Caki2 (cell line): ENCODE data around the gene FLT1. TPM values are rescaled to one million over a fixed set of nuclear protein-coding genes. Genes with fewer than 3 reads are reported as not detected.

Source experiments
- DNase-seq: peaks from one replicate; pipeline ENCODE4 v3.0.0-alpha.2; 2015; ENCODE audit warnings: low read depth
- in situ Hi-C: cut with HindIII; loops from 2 replicates; pipeline ENCODE4 v1.10.0; 2016; ENCODE audit warnings: low sequenced_read_pairs, low pct_unique_long_range_greater_than_20kb, mixed read lengths
- total RNA-seq: library from RNA; depleted of rRNA; stranded (reverse); fragments of >200 nt; shearing (Covaris generic); gene quantifications from 2 replicates; pipeline ENCODE4 v1.2.3, GENCODE V29; 2014; ENCODE audit warnings: low replicate concordance

The FLT1 gene
- total RNA-seq, 1 experiment from 2014 or later, result not detected

DNA sequence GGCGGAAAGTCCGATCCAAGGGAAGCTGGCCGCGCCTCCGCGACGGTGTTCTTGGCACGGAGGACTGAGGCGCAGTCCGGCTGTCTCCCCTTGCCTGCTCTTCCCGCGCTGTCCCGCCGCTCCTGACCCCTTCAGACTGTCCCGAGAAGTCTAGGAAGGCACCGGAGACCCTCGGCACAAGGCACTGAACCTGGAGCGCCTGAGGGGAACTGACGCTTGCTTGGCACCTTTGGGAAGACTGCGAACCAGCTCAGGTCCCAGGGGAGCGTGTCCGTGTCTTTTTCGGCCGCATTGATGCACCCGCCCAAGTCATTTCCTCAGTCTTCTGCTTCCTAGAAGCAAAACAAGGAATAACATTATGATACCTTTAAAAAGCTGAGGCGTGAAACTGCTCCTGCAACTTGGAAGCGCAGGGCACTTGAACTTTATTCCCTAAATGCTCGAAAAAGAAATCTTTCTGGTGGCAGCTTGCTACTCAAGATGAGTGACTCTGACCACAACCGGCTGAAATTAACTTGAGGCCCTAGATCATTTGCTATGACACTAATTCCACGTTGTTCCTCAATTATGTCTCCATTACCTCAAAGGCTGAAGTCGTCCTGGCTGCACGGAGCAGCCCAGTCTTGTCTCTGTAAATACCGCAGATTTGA is 735 bp upstream of the FLT1 start:
- DNase-seq, result no peak
- in situ Hi-C loops, result no loop called here

DNA sequence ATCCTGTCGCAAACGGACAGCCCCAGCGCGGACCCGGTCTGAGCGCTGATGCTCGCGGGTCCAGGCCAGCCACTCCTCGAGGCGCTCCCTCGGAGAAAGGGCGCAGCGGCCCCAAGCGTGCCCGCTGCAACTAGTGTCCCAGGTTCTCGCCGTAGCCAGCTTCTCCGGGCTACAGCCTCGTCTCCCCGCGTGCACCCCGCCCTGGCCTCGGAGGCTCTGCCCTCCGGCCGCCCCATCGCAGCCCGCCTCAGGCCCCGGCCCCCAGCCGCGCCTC is 487 bp downstream of the FLT1 start:
- DNase-seq, result no peak
- in situ Hi-C loops, result no loop called here

DNA sequence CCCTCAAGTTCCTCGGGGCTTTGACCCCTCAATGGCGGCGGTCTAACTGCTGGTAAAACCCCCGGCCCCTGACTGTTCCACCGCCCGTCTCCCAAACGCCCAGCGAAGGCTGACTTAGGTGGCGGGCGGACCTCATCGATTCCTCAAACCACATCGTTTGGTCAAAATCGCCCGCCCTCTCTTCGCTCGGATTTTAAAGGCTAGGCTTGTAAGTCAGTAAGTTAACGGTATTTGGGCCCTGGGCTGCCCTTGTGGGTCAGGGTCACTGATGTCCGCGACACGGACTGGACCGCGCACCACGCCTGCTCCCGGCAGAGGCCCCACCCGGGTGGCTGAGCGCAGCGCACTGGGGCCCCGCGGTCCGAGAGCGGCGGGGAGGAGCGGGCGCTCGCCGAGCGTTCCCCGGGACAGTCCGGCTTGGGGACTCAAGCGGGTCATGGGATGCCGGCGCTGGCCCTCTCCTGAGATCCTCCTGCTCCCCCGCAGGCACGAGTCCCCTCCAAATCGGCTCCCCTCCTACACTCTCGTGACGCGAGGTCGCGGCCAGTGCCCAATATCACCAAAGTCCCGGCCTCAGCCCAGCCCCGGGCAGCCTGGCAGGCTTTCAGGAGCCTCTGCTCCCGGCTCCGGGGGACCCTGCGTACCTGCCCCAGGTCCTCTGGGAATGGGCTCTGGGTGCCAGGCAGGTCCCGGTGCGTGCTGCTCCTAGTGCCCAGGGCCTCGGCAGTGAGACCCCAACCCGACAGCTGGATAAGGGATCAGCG is 1.0 kb downstream of the FLT1 start:
- in situ Hi-C loops, result no loop called here

GRCh38 chr13:28492569-28493367 is 2.2 kb downstream of the FLT1 start:
- in situ Hi-C loops, result no loop called here

More for the DNA sequence above, 1.0 kb downstream of the FLT1 start:
- DNase-seq, result no peak

DNA sequence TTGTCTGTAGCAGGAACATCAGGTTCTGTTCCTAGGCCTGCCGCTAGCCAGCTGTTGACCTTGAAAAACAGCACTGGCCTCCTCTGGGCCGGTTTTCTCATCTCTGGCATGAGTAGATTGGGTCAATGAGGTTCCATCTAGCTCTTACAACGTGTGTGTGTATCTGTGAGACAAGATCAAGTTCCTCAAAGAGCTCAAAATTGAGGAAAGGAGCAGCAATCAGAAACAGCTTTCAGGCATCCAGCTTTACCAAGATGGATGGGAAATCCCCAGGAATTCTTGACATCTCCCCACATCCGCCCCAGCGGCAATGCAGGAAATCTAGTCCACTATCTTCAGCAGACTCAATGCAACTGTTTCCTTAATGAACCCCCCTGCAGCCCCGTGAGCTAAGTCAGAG is 4.9 kb downstream of the FLT1 start:
- in situ Hi-C loops, result no loop called here
- no peak for DNase-seq

More at GRCh38 chr13:28492569-28493367, 2.2 kb downstream of the FLT1 start:
- DNase-seq, result no peak

- no peak for DNase-seq
Measured at GRCh38 chr13:28489524-28489931, 5.4 kb downstream of the FLT1 start.

DNA sequence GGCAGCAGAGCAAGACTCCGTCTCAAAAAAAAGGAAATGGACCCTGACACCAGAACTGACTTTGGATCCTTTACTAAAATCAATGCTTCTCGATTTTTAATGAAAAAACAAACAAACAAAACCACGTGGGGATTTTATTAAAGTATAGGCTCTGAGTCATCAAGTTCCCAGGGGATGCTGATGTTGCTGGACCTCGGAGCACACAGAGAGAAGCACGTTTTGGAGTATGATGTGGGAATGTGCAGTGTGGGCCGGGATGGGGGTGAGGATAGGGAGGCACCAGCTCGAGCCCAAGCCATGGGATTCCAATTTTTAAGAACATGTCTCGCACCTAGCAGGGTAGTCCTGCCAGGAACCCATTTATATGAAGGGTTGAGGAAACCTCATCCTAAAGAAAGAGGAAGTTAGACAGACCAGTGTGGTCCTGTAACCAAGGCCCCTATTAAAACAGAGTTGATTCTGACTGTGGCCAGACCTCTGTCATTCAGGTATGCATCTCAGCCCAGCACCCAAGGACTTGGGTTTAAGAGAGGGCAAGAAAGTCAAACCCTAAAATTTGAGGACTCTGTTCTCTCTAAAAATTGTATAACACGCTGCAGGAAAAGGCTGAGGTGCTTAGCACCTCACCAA is 6.4 kb downstream of the FLT1 start:
- DNase-seq, result no peak
- in situ Hi-C loops, result no loop called here

More at GRCh38 chr13:28489524-28489931, 5.4 kb downstream of the FLT1 start:
- in situ Hi-C loops, result no loop called here

GRCh38 chr13:28485996-28486543 is 8.9 kb downstream of the FLT1 start:
- no peak for DNase-seq
- in situ Hi-C loops, result no loop called here

GRCh38 chr13:28485551-28485950 is 9.4 kb downstream of the FLT1 start:
- in situ Hi-C loops, result no loop called here
- no peak for DNase-seq

GRCh38 chr13:28485097-28485496 is 9.8 kb downstream of the FLT1 start:
- no peak for DNase-seq
- in situ Hi-C loops, result no loop called here

- in situ Hi-C loops, result no loop called here
- DNase-seq, result no peak
Measured at GRCh38 chr13:28483313-28483931, 11.5 kb downstream of the FLT1 start.

- in situ Hi-C loops, result no loop called here
Measured at GRCh38 chr13:28479005-28479404, 15.9 kb downstream of the FLT1 start.

DNA sequence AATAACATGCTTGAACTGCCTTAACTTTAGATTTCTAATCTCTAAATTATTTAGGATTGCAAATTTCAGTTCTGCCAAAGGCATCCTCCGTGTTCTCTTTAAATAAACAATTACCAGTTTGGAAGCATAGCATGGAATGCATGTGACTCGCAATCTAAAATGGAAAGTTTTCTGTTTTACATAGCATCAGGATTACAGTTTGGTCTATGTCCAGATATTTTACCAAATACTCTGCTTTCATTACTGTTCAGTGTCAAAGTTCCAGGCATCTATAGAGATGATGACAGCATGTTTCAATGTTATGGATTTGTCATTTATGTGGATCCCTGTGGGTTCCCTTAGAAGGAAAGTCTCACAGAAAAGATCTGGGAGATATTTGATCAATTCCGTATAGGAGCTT is 16.8 kb downstream of the FLT1 start:
- DNase-seq, result no peak
- in situ Hi-C loops, result no loop called here

More at GRCh38 chr13:28479005-28479404, 15.9 kb downstream of the FLT1 start:
- no peak for DNase-seq

DNA sequence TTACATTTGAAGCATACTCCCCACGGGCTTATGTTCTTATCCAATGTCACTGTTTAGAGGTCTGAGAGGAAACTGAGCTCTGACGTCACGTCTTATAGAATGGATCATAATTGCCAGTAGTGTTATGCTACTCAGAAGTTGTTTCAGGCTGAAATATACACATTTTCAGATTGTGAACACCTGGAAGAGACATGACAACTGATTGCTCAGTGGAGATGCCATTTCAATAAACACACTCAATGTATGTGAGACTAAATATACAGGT is 17.3 kb downstream of the FLT1 start:
- DNase-seq, result no peak
- in situ Hi-C loops, result no loop called here

GRCh38 chr13:28476919-28477708 is 17.8 kb downstream of the FLT1 start:
- in situ Hi-C loops, result no loop called here
- no peak for DNase-seq

DNA sequence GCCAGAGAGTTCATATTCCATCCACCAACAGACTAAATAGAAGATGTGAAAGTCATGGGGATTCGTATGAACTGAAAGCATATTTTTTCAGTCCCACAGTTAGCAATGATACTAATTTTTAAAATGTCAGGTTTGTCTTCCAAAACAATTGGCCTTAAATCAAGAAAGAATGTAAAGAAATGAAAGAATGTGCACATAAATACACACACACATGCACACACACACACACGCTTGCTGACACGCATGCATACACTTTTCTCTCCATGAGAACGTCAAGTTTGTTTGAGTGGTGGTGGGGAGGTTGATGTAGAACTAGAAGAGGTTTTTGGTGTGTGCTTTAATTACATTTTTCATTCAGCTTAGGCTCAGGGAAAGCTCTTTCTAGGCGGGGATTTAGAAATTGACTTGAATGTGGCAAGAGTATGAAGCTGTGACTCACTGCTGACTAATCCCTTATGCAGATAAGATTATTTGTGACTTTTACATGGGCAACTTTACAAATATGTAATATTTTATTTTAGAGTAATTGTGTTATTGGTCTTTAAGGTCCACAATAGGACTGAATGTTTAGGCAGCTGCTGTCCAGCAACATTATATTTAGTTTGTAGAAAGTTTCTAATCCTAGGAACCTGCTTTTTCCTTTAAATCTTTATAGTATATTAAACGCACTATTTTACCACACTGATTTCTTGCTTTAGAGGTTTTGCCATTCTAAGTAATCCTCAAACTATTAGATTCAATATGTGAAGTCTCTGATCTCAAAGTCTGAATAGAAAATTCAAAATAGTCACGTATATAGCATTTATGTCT is 18.8 kb downstream of the FLT1 start:
- no peak for DNase-seq

More for the DNA sequence above, 18.8 kb downstream of the FLT1 start:
- in situ Hi-C loops, result no loop called here
